GM18519 (cell line): Measurements from ENCODE around the gene IKZF1.
A peak's percentile ranks its signal among the peaks of the same experiment; 100 is the strongest.

Experiments used
- ATAC-seq: cut with Tn5 transposase; IDR thresholded peaks from one replicate; pipeline ENCODE4 v1.9.1; 2021; ENCODE audit warnings: mild to moderate bottlenecking, moderate library complexity; ENCODE audit not compliant: unreplicated experiment, low FRiP score

The IKZF1 gene

GRCh38 chr7:50367570-50367969 is 63.1 kb downstream of the IKZF1 start:
- ATAC-seq: no peak

GRCh38 chr7:50368366-50368765 is 63.9 kb downstream of the IKZF1 start:
- ATAC-seq: no peak

DNA sequence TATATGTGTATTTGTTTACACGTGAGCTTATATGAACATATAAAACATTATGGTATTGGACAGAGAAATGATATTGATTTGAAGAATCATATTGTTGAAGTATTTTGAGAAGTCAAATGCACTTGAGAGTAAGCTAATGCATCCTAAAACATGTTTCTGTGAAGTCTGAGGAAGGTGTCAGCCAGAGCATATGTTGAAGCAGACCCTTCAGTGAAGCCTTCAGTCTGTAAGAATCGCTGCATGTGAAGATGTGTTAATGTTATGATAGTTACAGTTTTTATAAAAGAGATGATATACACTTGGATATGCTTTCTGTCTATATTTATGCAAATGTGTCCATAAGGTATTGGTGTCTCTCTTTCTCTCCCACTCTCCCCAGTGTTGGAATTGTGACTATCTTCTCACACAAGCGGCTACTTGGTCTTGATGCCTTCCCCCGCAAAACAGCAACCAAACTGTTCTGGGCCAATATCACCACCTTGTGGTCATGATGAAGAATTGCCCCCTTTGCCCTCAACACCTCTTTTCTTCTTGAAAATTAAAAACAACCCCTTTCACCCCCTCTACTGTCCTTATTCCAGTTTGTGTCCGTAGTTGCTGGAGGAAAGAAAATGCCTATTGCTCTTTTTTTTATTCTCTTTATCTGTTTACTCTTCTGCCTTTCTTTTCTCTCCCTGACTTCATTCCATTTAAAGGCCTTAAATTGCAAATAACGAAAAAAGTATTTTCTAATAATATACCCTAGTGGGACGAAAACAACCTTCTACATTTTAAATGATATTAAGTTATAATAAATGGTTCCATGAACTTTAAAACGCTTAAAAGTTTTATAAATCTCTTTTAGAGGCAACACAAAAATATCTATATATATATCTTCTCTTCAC is 64.9 kb downstream of the IKZF1 start:
- ATAC-seq: no peak

DNA sequence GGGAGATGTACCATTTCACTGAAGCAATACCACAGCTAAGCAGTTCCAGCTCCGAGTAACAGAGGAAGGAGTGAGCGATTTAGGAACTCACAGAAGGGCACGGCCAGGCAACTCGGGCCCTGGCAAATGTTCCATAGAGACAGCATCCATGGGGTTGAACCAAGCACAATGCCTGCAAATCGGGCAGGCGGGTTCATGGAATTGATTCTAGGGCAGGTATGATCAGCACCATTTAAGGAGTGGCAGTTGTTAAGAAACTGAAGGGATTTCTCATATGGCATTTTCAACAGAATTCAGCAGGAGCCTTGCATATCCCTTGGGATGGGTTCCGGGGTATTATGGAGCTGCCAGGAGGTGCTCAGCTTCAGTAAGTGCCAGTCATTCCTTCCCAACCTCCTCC is 66.4 kb downstream of the IKZF1 start:
- ATAC-seq: no peak

- no peak for ATAC-seq
Measured at GRCh38 chr7:50371551-50372021, 67.1 kb downstream of the IKZF1 start.

GRCh38 chr7:50372923-50373322 is 68.4 kb downstream of the IKZF1 start:
- ATAC-seq: no peak

DNA sequence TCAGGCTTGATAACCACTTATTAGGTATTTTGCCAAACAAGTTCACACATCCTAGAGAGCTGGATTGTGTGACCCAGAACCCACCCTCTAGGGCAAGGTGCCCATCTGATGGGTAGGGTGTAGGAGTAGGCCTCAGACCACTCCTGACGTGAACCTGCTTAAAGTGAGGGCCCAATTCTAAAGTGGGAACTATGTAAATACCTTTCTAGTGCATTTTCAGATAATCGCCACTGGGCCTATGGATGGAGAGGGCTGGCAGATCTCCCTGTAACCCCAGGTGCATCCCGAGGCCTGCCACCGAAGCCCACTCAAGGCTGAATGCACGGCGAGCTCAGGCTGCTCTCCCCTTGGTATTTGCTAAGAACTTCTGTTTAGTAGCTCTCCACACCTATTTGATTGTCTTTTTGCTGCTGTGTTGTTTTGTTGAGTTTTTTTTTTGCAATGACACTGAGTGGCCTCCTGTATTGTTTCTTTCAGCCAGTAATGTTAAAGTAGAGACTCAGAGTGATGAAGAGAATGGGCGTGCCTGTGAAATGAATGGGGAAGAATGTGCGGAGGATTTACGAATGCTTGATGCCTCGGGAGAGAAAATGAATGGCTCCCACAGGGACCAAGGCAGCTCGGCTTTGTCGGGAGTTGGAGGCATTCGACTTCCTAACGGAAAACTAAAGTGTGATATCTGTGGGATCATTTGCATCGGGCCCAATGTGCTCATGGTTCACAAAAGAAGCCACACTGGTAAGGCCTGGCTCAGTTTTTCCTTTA is 71.7 kb downstream of the IKZF1 start:
- no peak for ATAC-seq

- ATAC-seq: no peak
Measured at GRCh38 chr7:50377356-50377755, 72.8 kb downstream of the IKZF1 start.

DNA sequence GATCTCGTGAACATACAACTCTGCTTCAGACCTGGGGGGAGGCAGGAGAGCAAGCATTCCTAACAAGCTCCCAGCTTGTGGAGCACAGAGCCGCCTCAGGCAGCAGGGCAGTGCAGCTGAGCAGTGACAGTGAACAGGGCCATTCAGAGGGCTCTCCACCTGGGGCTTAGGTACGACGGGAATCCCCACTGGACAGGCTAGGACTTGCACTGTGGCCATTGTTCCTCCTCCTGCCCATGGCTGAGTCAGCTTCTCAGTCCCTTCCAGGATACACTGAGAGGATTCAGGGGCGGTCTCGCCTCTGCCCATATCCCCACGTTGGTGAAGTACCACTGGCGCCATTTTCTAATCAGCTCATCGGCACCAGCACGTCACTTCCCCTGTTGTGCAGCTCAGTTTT is 74.6 kb downstream of the IKZF1 start:
- no peak for ATAC-seq

DNA sequence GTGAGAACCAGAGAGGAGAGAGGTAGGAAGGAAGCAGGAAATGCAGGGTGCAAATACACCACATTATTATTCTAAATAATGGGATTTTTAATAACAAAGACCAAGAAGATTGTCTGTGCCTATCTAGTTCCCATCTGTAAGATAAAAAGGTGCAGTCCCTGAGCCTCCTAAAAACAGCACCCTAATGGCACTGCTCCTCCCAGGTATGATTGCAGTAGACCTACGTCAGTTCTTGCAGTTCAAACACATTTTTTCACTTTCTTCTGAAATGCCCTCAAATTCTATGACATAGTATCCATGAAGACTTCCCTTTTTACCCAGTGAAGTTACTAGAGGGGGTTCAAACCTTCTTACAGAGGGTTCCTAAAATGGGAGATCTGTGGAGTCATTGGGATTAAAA is 75.0 kb downstream of the IKZF1 start:
- ATAC-seq: no peak

- ATAC-seq: no peak
Measured at GRCh38 chr7:50382455-50382854, 77.9 kb downstream of the IKZF1 start.

- ATAC-seq: no peak
Measured at GRCh38 chr7:50387351-50387750, 82.8 kb downstream of the IKZF1 start.

DNA sequence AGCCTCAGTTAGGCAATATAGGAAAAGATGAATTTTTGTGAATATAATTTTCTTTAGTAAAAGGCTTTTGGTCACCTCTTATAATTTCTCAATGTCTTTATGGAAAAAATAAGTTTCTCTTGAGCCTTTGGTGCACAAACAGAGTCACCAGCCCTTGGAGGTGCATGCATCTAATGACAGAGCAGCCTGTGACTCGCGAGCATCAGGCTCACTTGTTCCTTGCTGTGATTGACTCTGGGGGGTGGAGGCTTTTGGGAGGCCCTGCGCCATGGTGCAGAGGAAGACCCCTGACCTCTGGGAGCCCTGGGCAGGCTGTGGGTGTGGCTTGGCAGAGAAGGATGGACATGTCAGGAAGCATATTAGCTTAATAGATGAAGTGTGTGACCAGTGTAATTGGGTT is 85.4 kb downstream of the IKZF1 start:
- ATAC-seq: no peak

DNA sequence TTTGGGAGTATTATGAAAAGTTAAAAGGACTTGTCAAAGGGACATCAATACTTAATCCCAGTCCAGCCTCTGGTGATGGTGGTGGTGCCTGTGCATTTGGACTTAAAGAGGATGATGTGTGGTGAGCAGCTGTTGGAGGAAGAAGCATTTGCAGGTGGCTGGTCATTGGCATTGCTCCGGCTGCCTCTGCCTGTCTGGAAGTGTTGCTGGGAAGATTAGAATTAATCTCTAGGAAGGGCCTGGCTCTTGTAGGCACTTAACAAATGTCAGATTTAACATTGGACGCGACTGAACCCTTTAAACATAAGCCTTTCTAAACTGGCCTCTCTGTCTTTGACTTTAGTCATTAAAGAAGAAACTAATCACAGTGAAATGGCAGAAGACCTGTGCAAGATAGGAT is 86.9 kb downstream of the IKZF1 start:
- no peak for ATAC-seq

DNA sequence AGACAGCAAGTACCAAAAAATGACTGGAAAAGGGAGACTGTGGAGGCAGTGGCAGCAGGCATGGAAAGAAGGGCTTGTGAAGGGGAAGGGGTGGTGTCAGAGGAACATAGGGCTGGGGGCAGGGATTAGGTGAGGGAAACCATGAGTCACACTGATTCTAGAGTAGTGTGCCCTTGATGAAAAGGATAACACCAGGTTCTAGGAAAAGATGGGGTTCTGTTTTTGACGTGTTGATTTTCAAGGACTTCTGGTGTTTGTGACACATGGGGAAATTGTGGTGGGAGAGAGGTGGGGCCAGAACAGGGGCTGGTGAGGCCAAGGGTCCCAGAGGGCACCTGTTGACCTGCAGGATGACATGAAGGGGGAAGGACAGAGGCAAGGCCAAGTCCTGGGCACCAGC is 88.6 kb downstream of the IKZF1 start:
- ATAC-seq: no peak

DNA sequence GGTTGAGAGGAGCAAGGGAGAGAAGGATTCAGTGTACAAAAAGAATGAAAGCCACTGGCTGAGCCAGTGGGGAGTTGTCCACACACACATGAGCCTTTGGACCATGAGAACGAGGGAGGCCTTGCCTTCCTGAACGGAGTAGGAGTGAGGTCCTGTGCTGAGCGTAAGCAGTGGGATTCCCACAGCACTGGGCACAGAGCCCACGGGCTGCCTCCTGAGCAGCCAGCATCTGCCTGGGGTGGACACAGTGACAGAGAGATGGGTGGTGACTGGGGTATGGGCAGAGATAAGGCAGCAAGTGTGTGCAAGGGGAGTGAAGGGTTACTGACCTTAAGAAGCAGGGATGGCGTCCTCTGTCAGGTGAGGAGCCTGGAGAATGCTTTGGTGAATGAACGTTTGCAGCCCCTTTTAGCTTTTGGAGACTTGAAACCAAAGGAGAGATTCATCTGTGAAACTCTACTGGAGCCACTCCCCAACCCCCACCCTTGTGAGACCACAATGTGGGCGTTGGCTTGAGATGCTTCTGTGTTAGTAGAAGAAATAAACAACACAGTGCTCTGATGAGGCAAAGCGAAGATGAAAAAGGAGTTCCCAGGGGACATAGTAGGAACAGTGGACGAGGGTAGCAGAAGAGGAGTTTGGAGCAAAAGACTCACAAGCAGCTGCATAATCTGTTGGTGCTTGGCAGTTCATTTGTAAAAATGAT is 89.2 kb downstream of the IKZF1 start:
- peak; percentile 51 for ATAC-seq

GRCh38 chr7:50394315-50394714 is 89.8 kb downstream of the IKZF1 start:
- ATAC-seq: no peak

- ATAC-seq: peak; percentile 15
Measured at GRCh38 chr7:50396856-50397255, 92.3 kb downstream of the IKZF1 start.

DNA sequence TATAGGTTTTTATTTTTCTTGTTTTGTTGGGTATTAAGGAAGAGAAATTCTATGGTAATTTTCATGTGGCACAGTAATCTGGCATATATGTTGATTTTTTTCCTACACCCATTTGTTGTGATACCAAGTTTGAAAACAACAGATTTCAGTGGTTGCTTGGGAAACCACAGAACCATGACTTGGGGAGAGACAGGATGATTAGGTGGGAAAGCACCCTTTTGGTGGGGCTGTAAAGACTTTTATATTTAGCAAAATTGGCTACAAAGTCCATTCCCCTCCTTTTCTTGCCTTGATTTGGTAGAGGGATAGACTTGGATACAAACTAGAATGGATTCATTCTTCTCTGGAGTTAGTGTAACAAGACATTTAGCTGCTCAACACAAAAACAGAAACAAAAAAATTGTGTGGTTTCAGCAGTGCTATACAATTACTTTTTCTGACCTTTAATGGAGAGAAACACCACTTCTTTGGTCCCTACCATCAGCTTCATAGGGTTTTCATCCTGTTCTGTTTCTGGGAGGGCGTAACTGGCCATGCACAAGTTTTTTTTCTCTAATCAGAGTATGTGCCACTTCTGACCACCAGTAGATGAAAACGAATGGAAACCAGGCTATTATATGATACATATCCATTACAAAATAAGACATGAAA is 92.9 kb downstream of the IKZF1 start:
- ATAC-seq: peak; percentile 40

GRCh38 chr7:50397971-50398324 is 93.4 kb downstream of the IKZF1 start:
- ATAC-seq: no peak

- no peak for ATAC-seq
Measured at GRCh38 chr7:50399206-50399605, 94.7 kb downstream of the IKZF1 start.
